ENCODE measurements around the gene GPR155. TPM values are rescaled to one million over a fixed set of nuclear protein-coding genes. Genes with fewer than 3 reads are reported as not detected.

GPR155 gene
- total RNA-seq, 6 experiments from 2014 or later, result 3.2 to 8.3 (median 4.4) TPM

GRCh38 chr2:174527101-174527721, 40.4 kb upstream of the GPR155 start:
- no peak for DNase-seq

GRCh38 chr2:174524527-174524926, 37.7 kb upstream of the GPR155 start:
- H3K9me3 Mint-ChIP-seq, result peaks cover 9% of the 10 kb centered on the region; the same call in 1 of the 2 replicates
- H3K4me3 Mint-ChIP-seq, result no peak overlapping the region

More at GRCh38 chr2:174527101-174527721, 40.4 kb upstream of the GPR155 start:
- Mint-ChIP-seq H3K4me3 (no peak overlapping the region), H3K27ac (no peak overlapping the region), H3K4me1 (ENCODE audit: low read depth) (peaks cover 11% of the 10 kb centered on the region), H3K9me3 (peaks cover 9% of the 10 kb centered on the region; the same call in 1 of the 2 replicates), H3K36me3 (ENCODE audit: low read depth) (peaks cover 9% of the 10 kb centered on the region), H3K27me3 (ENCODE audit: insufficient read depth) (peaks cover 11% of the 10 kb centered on the region)
- no peak for TF ChIP-seq CTCF (IDR thresholded peaks at IDR 0.05)

GRCh38 chr2:174522553-174522952, 35.7 kb upstream of the GPR155 start:
- no peak overlapping the region for H3K4me3 Mint-ChIP-seq
- peaks cover 6% of the 10 kb centered on the region for H3K36me3 Mint-ChIP-seq (ENCODE audit: low read depth)
- peak; percentile 71 for TF ChIP-seq CTCF (IDR thresholded peaks at IDR 0.05)
- peaks cover 4% of the 10 kb centered on the region; the same call in 1 of the 2 replicates for H3K9me3 Mint-ChIP-seq
- peaks cover 20% of the 10 kb centered on the region for H3K27me3 Mint-ChIP-seq (ENCODE audit: insufficient read depth)
- H3K4me1 Mint-ChIP-seq (ENCODE audit: low read depth), result peaks cover 6% of the 10 kb centered on the region; the same call in 1 of the 2 replicates
- H3K27ac Mint-ChIP-seq, result no peak overlapping the region
- peak; percentile 12 for DNase-seq

More at GRCh38 chr2:174524527-174524926, 37.7 kb upstream of the GPR155 start:
- H3K27ac Mint-ChIP-seq, result no peak overlapping the region
- TF ChIP-seq CTCF (IDR thresholded peaks at IDR 0.05), result no peak
- no peak for DNase-seq
- peaks cover 20% of the 10 kb centered on the region for H3K27me3 Mint-ChIP-seq (ENCODE audit: insufficient read depth)
- H3K36me3 Mint-ChIP-seq (ENCODE audit: low read depth), result peaks cover 9% of the 10 kb centered on the region
- H3K4me1 Mint-ChIP-seq (ENCODE audit: low read depth), result no peaks in the 10 kb centered on the region

- no peak for TF ChIP-seq CTCF (IDR thresholded peaks at IDR 0.05)
- DNase-seq, result no peak
- Mint-ChIP-seq H3K4me3 (no peak overlapping the region), H3K27me3 (ENCODE audit: insufficient read depth) (peaks cover 17% of the 10 kb centered on the region), H3K4me1 (ENCODE audit: low read depth) (peaks cover 6% of the 10 kb centered on the region; the same call in 1 of the 2 replicates), H3K9me3 (no peaks in the 10 kb centered on the region; the same call in 1 of the 2 replicates), H3K36me3 (ENCODE audit: low read depth) (no peaks in the 10 kb centered on the region), H3K27ac (no peak overlapping the region)
Observed at GRCh38 chr2:174518395-174518794, 31.6 kb upstream of the GPR155 start.

- no peaks in the 10 kb centered on the region for H3K36me3 Mint-ChIP-seq (ENCODE audit: low read depth)
- no peak for DNase-seq
- no peak for TF ChIP-seq CTCF (IDR thresholded peaks at IDR 0.05)
- H3K27ac Mint-ChIP-seq, result no peak overlapping the region
- H3K9me3 Mint-ChIP-seq, result peaks cover 13% of the 10 kb centered on the region
- H3K4me1 Mint-ChIP-seq (ENCODE audit: low read depth), result peaks cover 6% of the 10 kb centered on the region; the same call in 1 of the 2 replicates
- H3K27me3 Mint-ChIP-seq (ENCODE audit: insufficient read depth), result peaks cover 17% of the 10 kb centered on the region
- no peak overlapping the region for H3K4me3 Mint-ChIP-seq
Observed at GRCh38 chr2:174516501-174517378, 29.9 kb upstream of the GPR155 start.
